ENCODE data around the gene SNX7. TPM values are rescaled to one million over a fixed set of nuclear protein-coding genes. Genes with fewer than 3 reads are reported as not detected.

The SNX7 gene
- total RNA-seq, 3 donors from 2014 or later, result 38.0 to 45.1 (median 43.5) TPM

- Histone ChIP-seq H3K4me3 (no peak overlapping the region), H3K4me1 (ENCODE audit: low read depth) (no peaks in the 10 kb centered on the region), H3K36me3 (ENCODE audit: low read depth) (no peaks in the 10 kb centered on the region), H3K9me3 (no peaks in the 10 kb centered on the region)
- DNase-seq (no peak), ATAC-seq (no peak)
- intact Hi-C loops (cut with DNase I, micrococcal nuclease), result no loop called here
- TF ChIP-seq CTCF (IDR thresholded peaks at IDR 0.05), result no peak
Observed at GRCh38 chr1:98705591-98705990, 44.1 kb downstream of the SNX7 start.

- intact Hi-C loops (cut with DNase I, micrococcal nuclease), result no loop called here
- no peak for DNase-seq
- TF ChIP-seq CTCF (IDR thresholded peaks at IDR 0.05), result no peak
Observed at GRCh38 chr1:98706173-98706843, 44.8 kb downstream of the SNX7 start.

GRCh38 chr1:98707556-98707955, 46.0 kb downstream of the SNX7 start:
- Histone ChIP-seq H3K36me3 (ENCODE audit: low read depth) (no peaks in the 10 kb centered on the region), H3K4me1 (ENCODE audit: low read depth) (no peaks in the 10 kb centered on the region), H3K4me3 (no peak overlapping the region), H3K9me3 (no peaks in the 10 kb centered on the region)
- TF ChIP-seq CTCF (IDR thresholded peaks at IDR 0.05), result no peak
- DNase-seq (no peak), ATAC-seq (no peak)
- intact Hi-C loops (cut with DNase I, micrococcal nuclease), result no loop called here

More at GRCh38 chr1:98706173-98706843, 44.8 kb downstream of the SNX7 start:
- Histone ChIP-seq H3K9me3 (no peaks in the 10 kb centered on the region), H3K4me1 (ENCODE audit: low read depth) (no peaks in the 10 kb centered on the region), H3K36me3 (ENCODE audit: low read depth) (no peaks in the 10 kb centered on the region), H3K4me3 (no peak overlapping the region)
- ATAC-seq, result no peak

GRCh38 chr1:98709906-98710305, 48.4 kb downstream of the SNX7 start:
- no peaks in the 10 kb centered on the region for H3K4me1 ChIP-seq (ENCODE audit: low read depth)
- H3K4me3 ChIP-seq, result no peak overlapping the region
- TF ChIP-seq CTCF (IDR thresholded peaks at IDR 0.05), result no peak
- ATAC-seq (no peak), DNase-seq (no peak)
- intact Hi-C loops (cut with DNase I, micrococcal nuclease), result no loop called here
- H3K9me3 ChIP-seq, result no peaks in the 10 kb centered on the region
- H3K36me3 ChIP-seq (ENCODE audit: low read depth), result no peaks in the 10 kb centered on the region

- ATAC-seq (no peak), DNase-seq (no peak)
- no peak overlapping the region for H3K4me3 ChIP-seq
- intact Hi-C loops (cut with DNase I, micrococcal nuclease), result no loop called here
- no peak for TF ChIP-seq CTCF (IDR thresholded peaks at IDR 0.05)
- no peaks in the 10 kb centered on the region for H3K4me1 ChIP-seq (ENCODE audit: low read depth)
- H3K9me3 ChIP-seq, result no peaks in the 10 kb centered on the region
- H3K36me3 ChIP-seq (ENCODE audit: low read depth), result no peaks in the 10 kb centered on the region
Observed at GRCh38 chr1:98723574-98723973, 62.1 kb downstream of the SNX7 start.

All from mucosa of descending colon (tissue), 3 donors.